K562 (cell line): Measurements from ENCODE around the gene RPL15. TPM values are rescaled to one million over a fixed set of nuclear protein-coding genes. Genes with fewer than 3 reads are reported as not detected.

ENCODE experiments used
- ATF7 ChIP-seq: fragments of 450-650 bp; IDR thresholded peaks from 2 replicates; pipeline ENCODE4 v1.7.1; 2014; ENCODE audit warnings: mild to moderate bottlenecking, moderate library complexity
- FOXP1 ChIP-seq: sonication (generic); formaldehyde crosslinking; IDR thresholded peaks from 2 replicates; pipeline ENCODE4 v1.8.0; 2022; ENCODE audit warnings: mild to moderate bottlenecking, missing genetic modification reagents
- HMGXB4 ChIP-seq: sonication (generic); formaldehyde crosslinking; IDR thresholded peaks from 2 replicates; pipeline ENCODE4 v1.8.1; 2023; ENCODE audit warnings: mild to moderate bottlenecking, missing genetic modification reagents
- KAT8 ChIP-seq: fragments of 450-650 bp; IDR thresholded peaks from 2 replicates; pipeline ENCODE4 v1.6.1; 2016; ENCODE audit warnings: low read depth, mild to moderate bottlenecking
- KLF1 ChIP-seq: fragments of 450-650 bp; IDR thresholded peaks from 2 replicates; pipeline ENCODE4 v1.6.1; 2016; ENCODE audit warnings: missing genetic modification characterization, missing compliant biosample characterization
- KLF13 ChIP-seq: fragments of 450-650 bp; IDR thresholded peaks from 2 replicates; pipeline ENCODE4 v1.6.1; 2016; ENCODE audit warnings: missing genetic modification characterization, low read depth, mild to moderate bottlenecking, missing compliant biosample characterization, moderate library complexity, borderline replicate concordance
- MTA1 ChIP-seq: fragments of 450-650 bp; IDR thresholded peaks from 2 replicates; pipeline ENCODE4 v1.6.1; 2017; ENCODE audit warnings: borderline replicate concordance
- MTA2 ChIP-seq: fragments of 450-650 bp; IDR thresholded peaks from 2 replicates; pipeline ENCODE4 v1.6.1; 2016; ENCODE audit warnings: low read depth
- MYC ChIP-seq, 2 experiments: fragments of 250-450 bp in 1 of 2; sonication (Bioruptor Pico) in 1 of 2; IDR thresholded peaks; 2 replicates each; pipeline versions ENCODE4 v1.5.1 to v1.6.1; 2012 to 2021; ENCODE audit warnings: low read depth in 2 of 2, borderline replicate concordance in 1 of 2, improper control_type of control experiment in 1 of 2, low read length in 1 of 2, mild to moderate bottlenecking in 1 of 2, moderate library complexity in 1 of 2
- RBM17 ChIP-seq: fragments of 200-400 bp; formaldehyde crosslinking; IDR thresholded peaks from 2 replicates; pipeline ENCODE4 v1.6.1; 2017; ENCODE audit warnings: low read depth, mild to moderate bottlenecking, low read length, borderline replicate concordance
- SAFB2 ChIP-seq: fragments of 200-400 bp; formaldehyde crosslinking; IDR thresholded peaks from 2 replicates; pipeline ENCODE4 v1.6.1; 2018; ENCODE audit warnings: borderline replicate concordance, low read length, low read depth, moderate library complexity; ENCODE audit not compliant: severe bottlenecking
- SRSF1 ChIP-seq: fragments of 200-400 bp; formaldehyde crosslinking; IDR thresholded peaks from 2 replicates; pipeline ENCODE4 v1.6.1; 2017; ENCODE audit warnings: mild to moderate bottlenecking, low read depth, low read length, moderate library complexity
- TSHZ1 ChIP-seq: fragments of 250-450 bp; sonication (Bioruptor Pico); IDR thresholded peaks from 2 replicates; pipeline ENCODE4 v1.4.0; 2020; ENCODE audit warnings: mild to moderate bottlenecking, moderate library complexity
- ZFX ChIP-seq: sonication (generic); formaldehyde crosslinking; IDR thresholded peaks from 2 replicates; pipeline ENCODE4 v1.8.0; 2022; ENCODE audit warnings: mild to moderate bottlenecking, missing genetic modification reagents, moderate library complexity
- ZNF197 ChIP-seq: fragments of 200-800 bp; sonication (Bioruptor generic); IDR thresholded peaks from 2 replicates; pipeline ENCODE4 v1.6.1; 2016; ENCODE audit warnings: low read depth, missing genetic modification characterization, missing compliant biosample characterization
- ZNF282 ChIP-seq: sonication (generic); formaldehyde crosslinking; IDR thresholded peaks from 2 replicates; pipeline ENCODE4 v1.8.1; 2023; ENCODE audit warnings: missing genetic modification reagents
- ZNF518B ChIP-seq: fragments of 250-450 bp; sonication (Bioruptor Pico); IDR thresholded peaks from 2 replicates; pipeline ENCODE4 v1.5.0; 2021; ENCODE audit warnings: mild to moderate bottlenecking, moderate library complexity
- ZNF766 ChIP-seq: fragments of 200-800 bp; sonication (Bioruptor generic); conservative IDR thresholded peaks from 2 replicates; pipeline ENCODE4 v1.6.1; 2016; ENCODE audit warnings: missing genetic modification characterization, missing compliant biosample characterization
- polyA plus RNA-seq, 8 experiments: library from polyadenylated mRNA; depleted of rRNA in 4 of 8; stranded (reverse) in 5 of 8; unstranded in 3 of 8; fragments of >200 nt; fragmentation: Nextera tagmentation in 2 of 8; fragmentation: Illumina TruSeq in 1 of 8; extraction: Ambion mirVana in 2 of 8; extraction: Trizol in 1 of 8; gene quantifications; 2 replicates each; pipeline versions ENCODE4 v1.2.1 to v1.2.3, GENCODE V29; 2011 to 2014; ENCODE audit warnings: inconsistent platforms in 1 of 8, missing spikeins in 1 of 8
- total RNA-seq, 7 experiments: library from RNA; depleted of rRNA in 6 of 7; stranded (reverse); fragments of >200 nt in 6 of 7; fragmentation: Illumina TruSeq in 2 of 7; extraction: Trizol in 2 of 7; gene quantifications; 2 replicates each; pipeline versions ENCODE4 v1.2.1 to v1.2.3, GENCODE V29; 2011 to 2021; ENCODE audit warnings: low replicate concordance in 1 of 7

The RPL15 gene
- total and polyA plus RNA-seq, 9 of the 15 experiments (the other 6 are each of a cell fraction or from before 2014, with no cell fraction given) = 2,393 to 8,850 (median 3,928) TPM

GRCh38 chr3:23945913-23946687, 29.2 kb downstream of the RPL15 start (continued):
- TF ChIP-seq MTA1 = no peak
- peak; percentile 74; the same call in 1 of the 2 replicates for TF ChIP-seq ZNF766
- peak; percentile 94 for TF ChIP-seq ZFX (CRISPR knock-in tag)
- TF ChIP-seq ZNF518B = no peak
- no peak for TF ChIP-seq SAFB2
- TF ChIP-seq FOXP1 (CRISPR knock-in tag) = peak; percentile 92
- peak; percentile 97 for TF ChIP-seq MYC (IDR thresholded peaks at IDR 0.05; ENCODE audit: low read depth, low read length)
- TF ChIP-seq MYC (CRISPR knock-in tag; IDR thresholded peaks at IDR 0.05; ENCODE audit: borderline replicate concordance, low read depth) = no peak
- no peak for TF ChIP-seq TSHZ1
- 0 out of 2 replicates have a peak, but pooled peaks have one; percentile 17 for TF ChIP-seq ZNF282 (CRISPR knock-in tag)
- 0 out of 2 replicates have a peak, but pooled peaks have one; percentile 5 for TF ChIP-seq MTA2
- no peak for TF ChIP-seq KAT8
- peak; percentile 98 for TF ChIP-seq ATF7
- no peak for TF ChIP-seq SRSF1
- peak; percentile 83; the same call in 1 of the 2 replicates for TF ChIP-seq ZNF197 (CRISPR knock-in tag)
- no peak for TF ChIP-seq KLF13 (tag)
- TF ChIP-seq RBM17 = no peak
- TF ChIP-seq HMGXB4 = peak; percentile 81; the same call in 1 of the 2 replicates
- peak; percentile 67; the same call in 1 of the 2 replicates for TF ChIP-seq KLF1 (tag)
